ENCODE measurements around the gene GNS.

Gene GNS

DNA sequence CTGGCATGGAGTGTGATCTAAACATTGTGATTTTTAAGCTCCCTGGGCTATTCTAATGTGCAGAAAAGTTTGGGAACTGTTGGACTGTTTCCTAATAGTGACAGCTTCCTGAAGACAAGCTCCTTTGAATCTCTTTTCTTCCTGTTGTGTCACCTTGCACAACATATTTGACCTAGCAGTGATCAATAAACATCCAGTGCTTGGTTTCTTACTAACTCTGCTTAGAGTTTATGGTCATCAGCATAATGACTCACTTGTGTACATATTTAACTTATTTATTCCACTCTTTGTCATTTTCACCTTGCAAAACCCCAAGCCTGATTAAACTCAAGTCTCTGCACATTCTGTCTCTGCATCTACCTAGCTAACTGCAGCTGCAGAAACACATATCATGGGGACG is 38.0 kb upstream of the GNS start:
- Histone ChIP-seq H2BK12ac (ENCODE audit: low read length) (no peak overlapping the region), H2AFZ (ENCODE audit: low read length) (no peak overlapping the region), H2BK15ac (ENCODE audit: low read length) (no peak overlapping the region), H3K36me3 (replicated peaks in 1 of 2; ENCODE audit: control insufficient read depth in 2 of 2, insufficient read depth in 2 of 2, low read length in 2 of 2) (no peaks in the 10 kb centered on the region), H3K4me2 (ENCODE audit: insufficient read depth, low read length, poor library complexity, severe bottlenecking) (no peak overlapping the region), H2AK5ac (ENCODE audit: low read depth, low read length) (no peak overlapping the region), H3K27me3 (ENCODE audit: control insufficient read depth in 3 of 3, insufficient read depth in 3 of 3, low read depth in 1 of 3, low read length in 3 of 3) (peaks cover 0 to 9% (median 0%) of the 10 kb centered on the region in 3 experiments), H3K23ac (ENCODE audit: low read depth, low read length, poor library complexity) (no peak overlapping the region), H2BK5ac (ENCODE audit: low read length) (no peak overlapping the region), H3K4me3 (ENCODE audit: low read length in 2 of 2) (no peak overlapping the region), H4K91ac (ENCODE audit: low read depth, low read length, poor library complexity) (no peak overlapping the region), H3K14ac (ENCODE audit: low read length) (no peak overlapping the region), H2BK120ac (ENCODE audit: low read depth, low read length) (no peak overlapping the region), H3K4me1 (ENCODE audit: control insufficient read depth in 2 of 2, insufficient read depth in 1 of 2, low read depth in 1 of 2, low read length in 2 of 2) (no peaks in the 10 kb centered on the region), H3K9ac (ENCODE audit: low read depth, low read length, poor library complexity) (no peak overlapping the region), H4K8ac (ENCODE audit: low read depth, low read length) (no peak overlapping the region), H3K9me3 (replicated peaks in 1 of 2; ENCODE audit: control insufficient read depth in 2 of 2, insufficient read depth in 1 of 2, low read depth in 1 of 2, low read length in 2 of 2) (no peaks in the 10 kb centered on the region), H3K4ac (ENCODE audit: low read length) (no peak overlapping the region), H3K79me1 (ENCODE audit: low read depth, low read length) (no peaks in the 10 kb centered on the region), H3K27ac (replicated peaks; ENCODE audit: low read length) (no peak overlapping the region), H3K18ac (ENCODE audit: low read length) (no peak overlapping the region)
- no CpG with 5 or more reads among the region's 1 CpG for WGBS, 2 donors (ENCODE audit: extremely low coverage in 2 of 2, insufficient read length in 2 of 2, insufficient replicate concordance in 1 of 2)
- DNase-seq (ENCODE audit: low spot score), result no peak

DNA sequence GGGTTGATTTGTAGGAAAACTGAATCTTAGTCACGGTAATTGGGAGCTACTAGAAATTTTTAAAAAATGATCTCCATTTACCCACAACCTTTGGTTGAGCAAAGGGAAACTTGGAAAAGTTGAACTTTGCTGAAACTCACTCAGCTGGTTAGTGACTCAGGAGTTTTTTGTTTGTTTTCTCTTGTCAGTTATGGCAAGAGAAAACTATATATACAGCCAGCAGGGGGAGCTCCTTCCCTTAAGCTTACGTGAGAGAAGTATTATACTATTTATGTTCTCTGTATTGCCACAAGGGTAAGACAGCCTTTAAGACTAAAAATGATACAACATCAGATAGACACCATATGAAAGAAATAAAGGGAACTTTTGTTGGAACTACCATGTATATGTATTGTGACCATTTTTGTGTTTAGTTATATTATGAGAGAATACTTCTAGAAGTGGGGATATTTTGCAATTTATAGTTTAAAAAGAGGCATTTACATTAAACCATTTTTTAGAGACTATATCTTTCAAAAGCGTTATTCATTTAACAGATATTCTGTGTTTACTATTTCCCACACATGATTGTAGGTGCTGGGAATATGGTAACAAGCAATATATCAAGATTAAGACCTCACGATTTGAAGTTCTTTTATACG is 37.1 kb upstream of the GNS start:
- Histone ChIP-seq H2AK5ac (ENCODE audit: low read depth, low read length) (no peak overlapping the region), H3K4me1 (ENCODE audit: control insufficient read depth in 2 of 2, insufficient read depth in 1 of 2, low read depth in 1 of 2, low read length in 2 of 2) (no peaks in the 10 kb centered on the region), H2BK12ac (ENCODE audit: low read length) (no peak overlapping the region), H4K8ac (ENCODE audit: low read depth, low read length) (no peak overlapping the region), H3K14ac (ENCODE audit: low read length) (no peak overlapping the region), H2BK15ac (ENCODE audit: low read length) (no peak overlapping the region), H2BK5ac (ENCODE audit: low read length) (no peak overlapping the region), H3K36me3 (replicated peaks in 1 of 2; ENCODE audit: control insufficient read depth in 2 of 2, insufficient read depth in 2 of 2, low read length in 2 of 2) (no peaks in the 10 kb centered on the region), H4K91ac (ENCODE audit: low read depth, low read length, poor library complexity) (no peak overlapping the region), H2AFZ (ENCODE audit: low read length) (no peak overlapping the region), H3K18ac (ENCODE audit: low read length) (no peak overlapping the region), H3K79me1 (ENCODE audit: low read depth, low read length) (no peaks in the 10 kb centered on the region), H3K9ac (ENCODE audit: low read depth, low read length, poor library complexity) (no peak overlapping the region), H3K27ac (replicated peaks; ENCODE audit: low read length) (no peak overlapping the region), H3K4me3 (ENCODE audit: low read length in 2 of 2) (no peak overlapping the region), H3K27me3 (ENCODE audit: control insufficient read depth in 3 of 3, insufficient read depth in 3 of 3, low read depth in 1 of 3, low read length in 3 of 3) (peaks cover 0 to 9% (median 0%) of the 10 kb centered on the region in 3 experiments), H3K23ac (ENCODE audit: low read depth, low read length, poor library complexity) (no peak overlapping the region), H3K4ac (ENCODE audit: low read length) (no peak overlapping the region), H2BK120ac (ENCODE audit: low read depth, low read length) (no peak overlapping the region), H3K4me2 (ENCODE audit: insufficient read depth, low read length, poor library complexity, severe bottlenecking) (no peak overlapping the region), H3K9me3 (replicated peaks in 1 of 2; ENCODE audit: control insufficient read depth in 2 of 2, insufficient read depth in 1 of 2, low read depth in 1 of 2, low read length in 2 of 2) (no peaks in the 10 kb centered on the region)
- DNase-seq (ENCODE audit: low spot score), result peak; percentile 65
- no CpG with 5 or more reads among the region's 5 CpGs for WGBS, 2 donors (ENCODE audit: extremely low coverage in 2 of 2, insufficient read length in 2 of 2, insufficient replicate concordance in 1 of 2)

DNA sequence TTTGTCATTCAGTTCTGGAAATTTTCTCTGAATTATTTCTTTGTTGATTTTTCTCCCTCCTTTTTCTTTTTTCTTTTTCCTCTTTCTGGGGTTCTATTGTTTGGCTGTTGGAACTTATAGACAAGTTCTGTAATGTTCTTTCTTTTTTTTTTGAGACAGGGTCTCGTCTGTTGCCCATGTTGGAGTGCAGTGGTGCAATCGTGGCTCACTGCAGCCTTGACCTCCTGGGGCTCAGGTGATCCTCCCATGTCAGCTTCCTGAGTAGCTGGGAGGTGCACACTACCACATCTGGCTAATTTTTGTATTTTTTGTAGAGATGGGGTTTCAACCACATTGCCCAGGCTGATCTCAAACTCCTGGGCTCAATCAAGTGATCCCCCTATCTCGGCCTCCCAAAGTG is 35.1 kb upstream of the GNS start:
- no peak overlapping the region for H3K4me2 ChIP-seq (ENCODE audit: insufficient read depth, low read length, poor library complexity, severe bottlenecking)
- H3K4ac ChIP-seq (ENCODE audit: low read length), result no peak overlapping the region
- no peaks in the 10 kb centered on the region for H3K79me1 ChIP-seq (ENCODE audit: low read depth, low read length)
- H3K23ac ChIP-seq (ENCODE audit: low read depth, low read length, poor library complexity), result no peak overlapping the region
- H3K18ac ChIP-seq (ENCODE audit: low read length), result no peak overlapping the region
- no peak overlapping the region for H2BK12ac ChIP-seq (ENCODE audit: low read length)
- H3K36me3 ChIP-seq (replicated peaks in 1 of 2; ENCODE audit: control insufficient read depth in 2 of 2, insufficient read depth in 2 of 2, low read length in 2 of 2), result no peaks in the 10 kb centered on the region
- H4K91ac ChIP-seq (ENCODE audit: low read depth, low read length, poor library complexity), result no peak overlapping the region
- H3K27me3 ChIP-seq (ENCODE audit: control insufficient read depth in 3 of 3, insufficient read depth in 3 of 3, low read depth in 1 of 3, low read length in 3 of 3), result no peaks in the 10 kb centered on the region
- H3K9ac ChIP-seq (ENCODE audit: low read depth, low read length, poor library complexity), result no peak overlapping the region
- H3K14ac ChIP-seq (ENCODE audit: low read length), result no peak overlapping the region
- H2AFZ ChIP-seq (ENCODE audit: low read length), result no peak overlapping the region
- H2AK5ac ChIP-seq (ENCODE audit: low read depth, low read length), result no peak overlapping the region
- no peak overlapping the region for H4K8ac ChIP-seq (ENCODE audit: low read depth, low read length)
- no peak overlapping the region for H2BK15ac ChIP-seq (ENCODE audit: low read length)
- no peaks in the 10 kb centered on the region for H3K4me1 ChIP-seq (ENCODE audit: control insufficient read depth in 2 of 2, insufficient read depth in 1 of 2, low read depth in 1 of 2, low read length in 2 of 2)
- no peak overlapping the region for H3K4me3 ChIP-seq (ENCODE audit: low read length in 2 of 2)
- no peak overlapping the region for H2BK120ac ChIP-seq (ENCODE audit: low read depth, low read length)
- H3K9me3 ChIP-seq (replicated peaks in 1 of 2; ENCODE audit: control insufficient read depth in 2 of 2, insufficient read depth in 1 of 2, low read depth in 1 of 2, low read length in 2 of 2), result no peaks in the 10 kb centered on the region
- no peak overlapping the region for H3K27ac ChIP-seq (replicated peaks; ENCODE audit: low read length)
- no peak for DNase-seq (ENCODE audit: low spot score)
- H2BK5ac ChIP-seq (ENCODE audit: low read length), result no peak overlapping the region
- WGBS, 2 donors (ENCODE audit: extremely low coverage in 2 of 2, insufficient read length in 2 of 2, insufficient replicate concordance in 1 of 2), result no CpG with 5 or more reads among the region's 3 CpGs

DNA sequence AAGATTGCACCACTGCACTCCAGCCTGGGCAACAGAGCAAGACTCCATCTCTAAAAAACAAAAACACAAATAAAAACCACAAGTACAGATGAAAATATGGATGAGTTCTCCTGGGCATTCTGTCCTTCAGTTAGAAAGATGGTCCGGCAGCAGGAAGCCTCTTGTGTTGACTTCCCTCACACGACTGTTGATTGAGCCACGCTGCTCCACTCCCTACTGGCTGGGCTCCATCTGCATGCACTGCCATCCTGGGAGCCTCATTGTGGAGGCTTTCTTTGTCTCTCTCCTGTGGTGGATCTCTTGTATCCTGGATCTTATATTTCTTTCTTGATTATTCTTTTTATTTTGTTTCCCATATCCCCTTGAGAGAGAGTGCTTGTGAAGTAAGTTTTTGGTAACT is 34.4 kb upstream of the GNS start:
- H2BK5ac ChIP-seq (ENCODE audit: low read length), result no peak overlapping the region
- no peak overlapping the region for H2BK120ac ChIP-seq (ENCODE audit: low read depth, low read length)
- no peak overlapping the region for H3K4me3 ChIP-seq (ENCODE audit: low read length in 2 of 2)
- WGBS, 2 donors (ENCODE audit: extremely low coverage in 2 of 2, insufficient read length in 2 of 2, insufficient replicate concordance in 1 of 2), result no CpG with 5 or more reads among the region's 3 CpGs
- no peak overlapping the region for H3K14ac ChIP-seq (ENCODE audit: low read length)
- no peak overlapping the region for H3K27ac ChIP-seq (replicated peaks; ENCODE audit: low read length)
- no peak overlapping the region for H2BK15ac ChIP-seq (ENCODE audit: low read length)
- no peak overlapping the region for H3K23ac ChIP-seq (ENCODE audit: low read depth, low read length, poor library complexity)
- no peak overlapping the region for H3K4ac ChIP-seq (ENCODE audit: low read length)
- no peak overlapping the region for H3K9ac ChIP-seq (ENCODE audit: low read depth, low read length, poor library complexity)
- H3K79me1 ChIP-seq (ENCODE audit: low read depth, low read length), result no peaks in the 10 kb centered on the region
- H4K8ac ChIP-seq (ENCODE audit: low read depth, low read length), result no peak overlapping the region
- H3K4me2 ChIP-seq (ENCODE audit: insufficient read depth, low read length, poor library complexity, severe bottlenecking), result no peak overlapping the region
- DNase-seq (ENCODE audit: low spot score), result no peak
- H4K91ac ChIP-seq (ENCODE audit: low read depth, low read length, poor library complexity), result no peak overlapping the region
- H3K4me1 ChIP-seq (ENCODE audit: control insufficient read depth in 2 of 2, insufficient read depth in 1 of 2, low read depth in 1 of 2, low read length in 2 of 2), result no peaks in the 10 kb centered on the region
- no peak overlapping the region for H2AK5ac ChIP-seq (ENCODE audit: low read depth, low read length)
- no peak overlapping the region for H2BK12ac ChIP-seq (ENCODE audit: low read length)
- no peaks in the 10 kb centered on the region for H3K36me3 ChIP-seq (replicated peaks in 1 of 2; ENCODE audit: control insufficient read depth in 2 of 2, insufficient read depth in 2 of 2, low read length in 2 of 2)
- no peaks in the 10 kb centered on the region for H3K9me3 ChIP-seq (replicated peaks in 1 of 2; ENCODE audit: control insufficient read depth in 2 of 2, insufficient read depth in 1 of 2, low read depth in 1 of 2, low read length in 2 of 2)
- H2AFZ ChIP-seq (ENCODE audit: low read length), result no peak overlapping the region
- H3K18ac ChIP-seq (ENCODE audit: low read length), result no peak overlapping the region
- no peaks in the 10 kb centered on the region for H3K27me3 ChIP-seq (ENCODE audit: control insufficient read depth in 3 of 3, insufficient read depth in 3 of 3, low read depth in 1 of 3, low read length in 3 of 3)
